ENCODE data around the gene CFHR4.

DNA sequence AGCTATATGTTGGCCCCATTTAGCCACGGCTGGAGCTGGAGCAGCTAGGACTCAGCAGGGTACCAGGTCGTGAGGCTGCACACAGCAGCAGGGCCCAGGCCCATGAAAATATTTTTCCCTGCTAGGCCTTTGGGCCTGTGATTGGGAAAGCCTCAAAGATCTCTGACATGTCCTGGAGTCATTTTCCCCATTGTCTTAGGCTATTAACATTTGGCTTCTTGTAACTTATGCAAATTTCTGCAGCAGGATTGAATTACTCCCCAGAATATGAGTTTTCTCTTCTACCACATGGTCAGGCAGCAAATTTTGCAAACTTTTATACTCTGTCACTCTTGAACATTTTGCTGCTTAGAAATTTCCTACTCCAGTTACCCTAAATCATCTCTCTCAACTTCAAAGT, 66.9 kb downstream of the CFHR4 start:
- no peak for TF ChIP-seq CTCF (conservative IDR thresholded peaks at IDR 0.05; ENCODE audit: low read length)
- no peak for TF ChIP-seq EZH2phosphoT487 (IDR thresholded peaks at IDR 0.05; ENCODE audit: borderline replicate concordance, low read depth, low read length)

Data from OCI-LY7 (cell line).